ENCODE data around the gene SLC35F1.

DNA sequence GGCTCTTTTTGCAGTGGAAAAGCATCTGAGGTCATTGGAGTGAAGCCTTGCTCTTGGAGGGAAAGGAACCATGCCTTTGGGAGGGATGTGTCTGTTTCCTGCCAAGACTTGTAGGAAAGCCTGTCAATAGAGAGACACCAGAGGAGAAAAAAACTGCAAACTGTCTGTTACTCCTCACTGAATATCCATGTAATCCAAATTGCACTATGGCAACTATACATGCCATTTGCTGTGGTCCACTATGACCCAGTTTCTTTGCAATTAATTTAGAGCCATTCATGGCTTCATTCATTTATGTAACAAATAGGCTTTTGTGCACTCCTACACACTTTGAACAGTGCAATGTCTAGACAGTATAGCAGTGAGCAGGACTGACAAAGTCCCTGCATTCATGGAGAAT is 296.5 kb downstream of the SLC35F1 start:
- TF ChIP-seq, protein P1, sequence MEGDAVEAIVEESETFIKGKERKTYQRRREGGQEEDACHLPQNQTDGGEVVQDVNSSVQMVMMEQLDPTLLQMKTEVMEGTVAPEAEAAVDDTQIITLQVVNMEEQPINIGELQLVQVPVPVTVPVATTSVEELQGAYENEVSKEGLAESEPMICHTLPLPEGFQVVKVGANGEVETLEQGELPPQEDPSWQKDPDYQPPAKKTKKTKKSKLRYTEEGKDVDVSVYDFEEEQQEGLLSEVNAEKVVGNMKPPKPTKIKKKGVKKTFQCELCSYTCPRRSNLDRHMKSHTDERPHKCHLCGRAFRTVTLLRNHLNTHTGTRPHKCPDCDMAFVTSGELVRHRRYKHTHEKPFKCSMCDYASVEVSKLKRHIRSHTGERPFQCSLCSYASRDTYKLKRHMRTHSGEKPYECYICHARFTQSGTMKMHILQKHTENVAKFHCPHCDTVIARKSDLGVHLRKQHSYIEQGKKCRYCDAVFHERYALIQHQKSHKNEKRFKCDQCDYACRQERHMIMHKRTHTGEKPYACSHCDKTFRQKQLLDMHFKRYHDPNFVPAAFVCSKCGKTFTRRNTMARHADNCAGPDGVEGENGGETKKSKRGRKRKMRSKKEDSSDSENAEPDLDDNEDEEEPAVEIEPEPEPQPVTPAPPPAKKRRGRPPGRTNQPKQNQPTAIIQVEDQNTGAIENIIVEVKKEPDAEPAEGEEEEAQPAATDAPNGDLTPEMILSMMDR (IDR thresholded peaks at IDR 0.05; ENCODE audit: low read length), result no peak
- no peak for TF ChIP-seq EZH2 (IDR thresholded peaks at IDR 0.05; ENCODE audit: borderline replicate concordance, low read length)
